Stimulated activated CD8-positive, alpha-beta memory T cell treated with anti-CD3 and anti-CD28 coated beads, Interleukin-7, amount 100 ng/mL, for 4 hours (primary cell): Measurements from ENCODE around the gene KLHL26.
A peak's percentile ranks its signal among the peaks of the same experiment; 100 is the strongest.

Experiments
- DNase-seq, 2 donors: peaks; one replicate each; pipeline ENCODE4 v3.0.0-alpha.2; 2020; ENCODE audit warnings: low read depth in 2 of 2

KLHL26 gene

GRCh38 chr19:18685597-18686190, 48.9 kb downstream of the KLHL26 start:
- DNase-seq: no peak

- no peak for DNase-seq
Measured at GRCh38 chr19:18687740-18688465, 51.1 kb downstream of the KLHL26 start.

GRCh38 chr19:18696023-18696422, 59.2 kb downstream of the KLHL26 start:
- no peak for DNase-seq

- DNase-seq: no peak
Measured at GRCh38 chr19:18697680-18698079, 60.9 kb downstream of the KLHL26 start.

- no peak for DNase-seq
Measured at GRCh38 chr19:18698321-18699167, 61.7 kb downstream of the KLHL26 start.

GRCh38 chr19:18699403-18700054, 62.7 kb downstream of the KLHL26 start:
- DNase-seq: no peak

GRCh38 chr19:18700501-18701249, 63.8 kb downstream of the KLHL26 start:
- peak; percentile 47 to 64 for DNase-seq

GRCh38 chr19:18701250-18701608, 64.4 kb downstream of the KLHL26 start:
- DNase-seq: no peak

- no peak for DNase-seq
Measured at GRCh38 chr19:18704054-18704453, 67.2 kb downstream of the KLHL26 start.

- DNase-seq: no peak
Measured at GRCh38 chr19:18704971-18705370, 68.1 kb downstream of the KLHL26 start.

- DNase-seq: no peak
Measured at GRCh38 chr19:18708452-18709231, 71.8 kb downstream of the KLHL26 start.

- DNase-seq: no peak
Measured at GRCh38 chr19:18709546-18709945, 72.7 kb downstream of the KLHL26 start.

GRCh38 chr19:18710186-18710585, 73.4 kb downstream of the KLHL26 start:
- no peak for DNase-seq

GRCh38 chr19:18710996-18711751, 74.3 kb downstream of the KLHL26 start:
- DNase-seq: no peak

GRCh38 chr19:18711893-18712292, 75.1 kb downstream of the KLHL26 start:
- DNase-seq: no peak

- DNase-seq: no peak
Measured at GRCh38 chr19:18712981-18713380, 76.2 kb downstream of the KLHL26 start.

- DNase-seq: peak in 1 of 2 donors; percentile 13
Measured at GRCh38 chr19:18713550-18714117, 76.8 kb downstream of the KLHL26 start.

GRCh38 chr19:18715416-18715815, 78.6 kb downstream of the KLHL26 start:
- DNase-seq: no peak

- DNase-seq: no peak
Measured at GRCh38 chr19:18716857-18717256, 80.0 kb downstream of the KLHL26 start.

GRCh38 chr19:18717601-18718000, 80.8 kb downstream of the KLHL26 start:
- DNase-seq: no peak
